HG02938 (cell line): Measurements from ENCODE around the gene NAV3.

Experiments used
- ATAC-seq: cut with Tn5 transposase; IDR thresholded peaks from one replicate; pipeline ENCODE4 v1.9.1; 2021; ENCODE audit warnings: mild to moderate bottlenecking, moderate library complexity; ENCODE audit not compliant: unreplicated experiment

NAV3 gene

GRCh38 chr12:77837876-77838291 is 7.2 kb downstream of the NAV3 start:
- no peak for ATAC-seq

- ATAC-seq: no peak
Observed at GRCh38 chr12:77841521-77841920, 10.8 kb downstream of the NAV3 start.

- ATAC-seq: no peak
Observed at GRCh38 chr12:77842430-77842829, 11.7 kb downstream of the NAV3 start.

- ATAC-seq: no peak
Observed at GRCh38 chr12:77845831-77846230, 15.1 kb downstream of the NAV3 start.

GRCh38 chr12:77847060-77847541 is 16.4 kb downstream of the NAV3 start:
- ATAC-seq: peak; percentile 99

- ATAC-seq: no peak
Observed at GRCh38 chr12:77847680-77848431, 17.2 kb downstream of the NAV3 start.

- ATAC-seq: no peak
Observed at GRCh38 chr12:77850129-77850528, 19.4 kb downstream of the NAV3 start.

- ATAC-seq: no peak
Observed at GRCh38 chr12:77850698-77851097, 20.0 kb downstream of the NAV3 start.

GRCh38 chr12:77855548-77855947 is 24.9 kb downstream of the NAV3 start:
- ATAC-seq: no peak

GRCh38 chr12:77861317-77861716 is 30.6 kb downstream of the NAV3 start:
- no peak for ATAC-seq

- no peak for ATAC-seq
Observed at GRCh38 chr12:77865178-77865577, 34.5 kb downstream of the NAV3 start.

GRCh38 chr12:77878901-77879300 is 48.2 kb downstream of the NAV3 start:
- no peak for ATAC-seq

- peak; percentile 64 for ATAC-seq
Observed at GRCh38 chr12:77882709-77883108, 52.0 kb downstream of the NAV3 start.

- ATAC-seq: no peak
Observed at GRCh38 chr12:77888611-77889010, 57.9 kb downstream of the NAV3 start.

- ATAC-seq: no peak
Observed at GRCh38 chr12:77891518-77892147, 60.9 kb downstream of the NAV3 start.

GRCh38 chr12:77893918-77894317 is 63.2 kb downstream of the NAV3 start:
- ATAC-seq: no peak

GRCh38 chr12:77894556-77894955 is 63.9 kb downstream of the NAV3 start:
- no peak for ATAC-seq

GRCh38 chr12:77895699-77896098 is 65.0 kb downstream of the NAV3 start:
- ATAC-seq: no peak

GRCh38 chr12:77907936-77908335 is 77.2 kb downstream of the NAV3 start:
- ATAC-seq: no peak

- ATAC-seq: no peak
Observed at GRCh38 chr12:77914081-77914488, 83.4 kb downstream of the NAV3 start.

- ATAC-seq: no peak
Observed at GRCh38 chr12:77915071-77915600, 84.4 kb downstream of the NAV3 start.

- no peak for ATAC-seq
Observed at GRCh38 chr12:77916276-77916675, 85.6 kb downstream of the NAV3 start.
